Activated effector memory CD4-positive, alpha-beta T cell treated with anti-CD3 and anti-CD28 coated beads, Interleukin-2, amount 50 U/mL, for 16 hours (primary cell): ENCODE data around the gene THEMIS2.

Experiments used
- DNase-seq: peaks from one replicate; pipeline ENCODE4 v3.0.0-alpha.2; 2020

The THEMIS2 gene

DNA sequence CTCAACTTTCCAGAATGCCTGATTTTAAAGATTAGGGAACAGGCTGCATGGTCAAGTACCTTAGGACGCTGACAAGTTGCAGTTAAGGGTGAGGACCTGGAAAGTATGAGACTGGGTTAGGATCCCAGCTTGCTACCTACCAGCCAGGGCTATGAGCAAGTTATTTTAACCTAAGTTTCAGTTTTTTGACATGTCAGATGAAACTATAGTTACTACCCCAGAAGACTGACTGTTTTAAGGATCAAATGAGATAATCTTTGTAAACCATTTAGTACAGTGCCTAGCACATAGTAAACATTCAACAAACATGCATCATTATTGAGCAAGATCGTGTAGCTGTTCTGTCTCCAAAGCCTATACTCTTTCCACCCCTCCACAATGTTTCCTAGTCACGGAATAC, 14.4 kb downstream of the THEMIS2 start:
- no peak for DNase-seq

DNA sequence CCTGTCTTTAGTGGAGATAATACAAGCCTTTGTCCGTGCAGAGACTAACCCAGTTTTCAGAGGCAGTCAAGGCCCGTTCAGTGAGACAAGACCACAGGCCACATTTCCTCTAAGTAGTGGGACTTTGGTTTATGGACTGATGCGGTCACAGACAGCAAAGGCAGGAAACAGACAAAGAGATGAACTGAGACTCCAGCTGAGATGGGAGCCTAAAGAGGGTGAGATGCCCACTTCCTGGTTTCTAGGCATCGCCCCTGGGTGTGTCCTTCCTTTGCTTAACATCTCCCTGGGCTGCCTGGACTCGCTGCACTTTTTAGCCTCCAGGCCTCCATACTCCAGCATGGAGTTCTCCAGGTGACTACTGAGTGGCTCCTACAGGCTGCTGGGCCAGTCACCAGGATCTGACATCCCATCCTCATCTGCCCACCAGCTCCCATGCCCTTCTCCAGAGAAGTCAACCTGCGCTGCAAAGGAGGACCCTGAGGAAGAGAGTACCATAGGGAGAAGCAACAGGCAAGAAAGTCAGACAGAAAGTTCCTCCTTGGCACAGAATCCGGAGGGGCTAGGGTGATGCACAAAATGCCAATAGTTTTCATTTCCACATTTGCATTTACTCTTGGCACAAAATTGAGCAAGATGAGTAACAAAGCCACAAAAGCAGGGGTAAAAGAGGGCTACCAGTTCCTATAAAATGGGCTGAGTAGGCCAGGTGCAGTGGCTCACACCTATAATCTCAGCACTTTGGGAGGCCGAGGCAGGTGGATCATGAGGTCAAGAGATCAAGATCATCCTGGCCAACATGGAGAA, 15.1 kb downstream of the THEMIS2 start:
- DNase-seq, result peak; percentile 72

DNA sequence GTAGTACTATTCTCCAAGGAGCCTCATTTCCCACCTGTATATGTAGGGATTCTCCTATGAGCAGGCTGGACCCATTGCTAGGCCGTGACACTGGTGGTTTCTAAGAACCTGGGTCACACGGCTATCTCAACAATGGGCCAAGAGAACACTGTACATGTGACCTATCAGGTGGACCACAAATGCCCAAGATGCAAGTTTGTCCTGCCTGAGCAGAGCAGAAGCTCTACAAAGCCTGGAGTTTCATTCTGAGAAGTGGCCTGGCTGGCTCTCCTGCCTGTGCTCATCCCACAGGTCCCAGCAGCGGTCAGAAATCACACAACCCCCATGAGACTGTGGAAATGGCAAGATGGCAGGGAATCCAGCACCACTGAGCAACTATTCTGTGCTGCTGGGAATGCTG, 17.2 kb downstream of the THEMIS2 start:
- no peak for DNase-seq

DNA sequence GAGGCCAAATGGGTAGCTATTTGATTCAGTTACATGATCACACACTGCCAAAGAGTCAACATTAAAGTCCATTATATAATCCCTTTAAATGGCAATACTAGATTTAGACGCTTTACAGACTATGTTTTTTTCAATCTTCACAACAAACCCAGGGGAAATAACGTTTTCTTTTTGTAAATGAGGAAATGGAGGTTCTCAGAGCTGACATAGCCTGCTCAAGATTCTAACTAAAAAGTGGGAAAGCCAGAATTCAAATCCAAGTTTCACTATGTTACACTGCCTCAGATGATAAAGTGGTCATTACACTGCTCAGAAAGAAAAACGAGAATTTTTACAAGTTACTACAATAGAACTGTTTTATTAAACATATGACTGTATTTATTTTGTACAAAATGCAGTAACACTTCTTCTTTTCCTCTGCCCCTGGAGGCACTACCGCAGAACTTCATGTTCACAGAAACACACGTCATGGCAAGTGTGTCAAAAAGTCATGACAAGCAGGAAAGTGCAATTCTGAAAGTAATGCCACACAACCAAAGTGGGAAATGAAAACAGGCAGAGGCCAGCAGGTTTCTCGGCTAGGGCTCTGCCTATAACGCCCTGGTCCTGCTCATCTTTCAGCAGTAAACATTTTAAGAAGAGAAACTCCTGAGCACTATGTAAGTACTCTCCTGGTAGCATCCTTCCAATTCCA, 19.0 kb downstream of the THEMIS2 start:
- peak; percentile 71 for DNase-seq

DNA sequence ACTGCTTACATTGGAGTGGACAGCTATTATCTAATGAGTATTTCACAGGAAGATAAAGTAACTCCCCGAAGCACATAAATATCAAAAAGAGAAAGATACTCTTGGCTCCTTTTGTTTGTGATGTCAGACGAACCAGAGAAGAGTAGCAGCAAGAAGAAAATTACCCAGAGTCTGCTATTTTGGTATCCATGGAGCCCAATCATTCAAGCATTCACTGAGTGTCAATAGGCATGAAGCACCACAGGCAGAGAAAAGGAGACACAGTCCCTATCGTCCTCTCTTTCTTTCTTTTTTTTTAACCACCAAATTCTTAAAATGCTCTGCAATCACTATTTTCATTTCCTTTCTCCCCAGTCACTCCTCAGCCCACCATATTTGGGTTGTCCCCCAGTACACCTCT, 22.2 kb downstream of the THEMIS2 start:
- DNase-seq, result no peak

DNA sequence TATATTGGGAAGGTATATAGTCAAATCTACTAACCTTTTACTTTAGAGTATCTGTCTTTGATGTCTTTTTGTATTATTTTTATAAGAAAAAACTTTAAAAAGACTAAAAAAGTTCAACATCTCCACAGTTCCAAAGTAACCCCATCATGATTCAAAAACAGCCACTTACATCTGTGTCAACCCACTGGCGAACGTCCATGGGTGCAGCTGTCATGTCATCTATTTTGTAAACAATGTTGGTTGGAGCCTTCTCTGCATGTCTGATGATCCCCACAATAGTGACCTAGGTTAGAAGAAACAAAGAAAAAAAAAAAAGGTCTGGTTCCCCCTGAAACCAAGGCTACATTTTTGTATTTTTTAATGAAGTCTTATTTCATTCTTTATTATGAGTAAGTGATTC, 34.4 kb downstream of the THEMIS2 start:
- no peak for DNase-seq

DNA sequence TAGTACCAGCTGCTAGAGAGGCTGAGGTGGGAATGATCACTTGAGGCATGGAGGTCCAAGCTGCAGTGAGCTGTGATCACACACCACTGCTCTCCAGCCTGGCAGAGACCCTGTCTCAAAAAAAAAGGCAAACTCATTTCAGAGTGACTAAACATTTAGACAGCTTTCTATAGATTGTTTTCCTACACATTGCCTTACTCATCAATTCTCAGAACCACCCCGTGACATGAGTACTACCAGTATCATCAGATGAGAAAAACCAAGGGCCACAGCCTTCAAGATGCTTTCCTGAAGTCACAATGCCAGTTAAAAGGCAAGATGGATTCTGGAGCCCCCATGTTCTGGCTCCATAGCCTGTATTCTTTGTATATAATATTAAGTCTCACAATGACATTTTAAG, 40.1 kb downstream of the THEMIS2 start:
- no peak for DNase-seq

DNA sequence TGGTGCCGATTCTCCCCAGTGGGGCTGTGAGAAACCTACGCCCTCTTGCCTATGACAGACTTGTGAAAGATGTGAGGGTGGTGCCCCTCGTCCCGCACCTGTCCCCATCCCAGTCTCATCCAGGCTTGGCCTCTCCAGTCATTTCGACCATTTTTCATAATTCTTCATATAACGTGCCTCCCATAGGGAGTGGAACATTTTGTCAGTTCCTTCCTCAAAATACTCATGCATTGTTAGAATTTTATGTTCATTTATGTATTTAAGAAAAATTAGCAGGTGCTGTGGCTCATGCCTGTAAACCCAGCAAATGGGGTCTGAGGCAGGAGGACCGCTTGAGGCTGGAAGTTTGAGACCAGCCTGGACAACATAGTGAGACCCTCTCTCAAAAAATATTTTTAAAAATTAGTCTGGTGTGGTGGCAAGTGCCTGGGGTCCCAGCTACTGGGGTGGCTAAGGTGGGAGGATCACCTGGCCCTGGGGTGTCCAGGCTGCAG, 42.8 kb downstream of the THEMIS2 start:
- DNase-seq, result no peak

DNA sequence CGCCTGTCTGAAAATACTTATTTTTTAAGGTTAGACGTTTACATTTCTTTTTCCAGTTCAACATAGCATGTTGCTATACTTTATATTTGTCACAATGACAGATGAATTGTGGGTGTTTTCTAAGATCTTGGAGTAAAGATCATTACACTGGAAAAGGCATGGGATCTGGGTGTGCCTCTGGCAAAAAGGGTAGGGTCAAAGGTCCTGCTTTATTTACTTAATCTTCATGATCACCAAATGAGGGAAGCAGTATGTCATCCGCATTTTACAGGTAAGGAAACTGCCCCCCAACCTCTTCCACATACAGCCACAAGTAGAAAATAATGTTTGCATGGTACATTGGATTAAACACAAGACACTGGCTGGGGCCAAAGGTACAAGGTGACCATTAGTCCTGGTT, 49.9 kb downstream of the THEMIS2 start:
- DNase-seq, result no peak

DNA sequence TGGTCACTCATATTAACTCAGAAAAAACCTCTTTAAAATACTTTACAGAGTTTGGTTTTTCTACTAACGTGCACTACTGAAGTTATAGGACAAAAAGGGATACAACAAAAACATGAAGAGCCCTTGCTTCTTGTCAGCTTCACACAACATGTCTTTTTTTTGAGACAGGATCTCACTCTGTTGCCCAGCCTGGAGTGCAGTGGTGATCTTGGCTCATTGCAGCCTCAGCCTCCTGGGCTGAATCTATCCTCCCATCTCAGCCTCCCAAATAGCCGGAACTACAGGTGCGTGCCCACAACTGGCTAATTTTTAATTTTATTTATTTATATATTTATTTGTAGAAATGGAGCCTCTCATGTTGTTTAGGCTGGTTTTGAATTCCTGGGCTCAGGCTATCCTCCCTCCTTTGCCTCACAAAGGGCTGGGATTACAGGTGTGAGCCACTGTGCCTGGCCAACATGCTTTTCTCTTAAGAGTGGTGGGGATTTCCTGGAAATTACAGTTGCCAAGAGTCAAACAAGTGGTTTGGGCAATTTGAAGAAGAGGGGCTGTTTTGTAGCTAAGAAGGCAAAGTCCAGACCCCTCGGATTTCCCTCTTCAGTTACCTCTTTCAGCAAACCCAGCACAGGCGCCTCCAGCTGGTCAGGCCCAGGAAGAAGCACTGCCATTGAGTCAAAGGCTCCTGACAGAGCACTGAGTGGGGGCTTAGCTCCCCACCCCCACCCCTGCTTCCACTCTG, 56.0 kb downstream of the THEMIS2 start:
- peak; percentile 39 for DNase-seq

DNA sequence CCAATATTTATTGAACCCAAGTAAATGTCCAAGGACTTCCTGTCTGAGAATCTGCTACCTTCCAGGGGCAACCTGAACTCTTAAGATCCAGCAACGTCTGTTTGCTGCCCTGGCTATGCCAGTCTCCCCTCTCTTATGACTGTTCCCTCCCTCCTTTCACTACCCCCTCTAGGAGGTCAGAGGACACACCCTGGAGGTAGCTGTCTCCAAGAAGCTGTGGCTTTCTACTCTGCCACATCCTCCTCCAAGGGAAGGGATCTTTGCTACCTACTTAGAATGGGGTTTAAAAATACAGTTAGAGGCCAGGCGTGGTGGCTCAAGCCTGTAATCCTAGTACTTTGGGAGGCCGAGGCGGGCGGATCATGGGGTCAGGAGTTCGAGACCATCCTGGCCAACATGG, 58.8 kb downstream of the THEMIS2 start:
- DNase-seq, result no peak

DNA sequence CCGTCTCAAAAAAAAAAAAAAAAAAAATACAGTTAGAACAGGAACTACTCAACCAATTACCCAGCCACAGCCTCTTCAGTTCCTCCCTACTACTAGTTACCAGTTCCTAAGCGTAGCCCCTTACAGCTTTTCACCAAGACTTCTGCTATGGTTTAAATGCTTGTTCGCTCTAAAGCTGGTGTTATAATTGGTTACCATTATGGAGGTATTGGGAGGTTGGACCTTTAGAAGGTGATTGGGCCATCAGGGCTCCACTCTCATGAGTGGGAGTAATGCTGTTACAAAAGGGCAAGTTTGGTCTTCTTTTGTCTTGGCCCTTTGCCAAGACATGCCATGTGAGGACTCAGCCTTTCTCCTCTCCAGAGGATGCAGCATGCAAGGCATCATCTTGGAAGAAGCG, 59.4 kb downstream of the THEMIS2 start:
- no peak for DNase-seq

DNA sequence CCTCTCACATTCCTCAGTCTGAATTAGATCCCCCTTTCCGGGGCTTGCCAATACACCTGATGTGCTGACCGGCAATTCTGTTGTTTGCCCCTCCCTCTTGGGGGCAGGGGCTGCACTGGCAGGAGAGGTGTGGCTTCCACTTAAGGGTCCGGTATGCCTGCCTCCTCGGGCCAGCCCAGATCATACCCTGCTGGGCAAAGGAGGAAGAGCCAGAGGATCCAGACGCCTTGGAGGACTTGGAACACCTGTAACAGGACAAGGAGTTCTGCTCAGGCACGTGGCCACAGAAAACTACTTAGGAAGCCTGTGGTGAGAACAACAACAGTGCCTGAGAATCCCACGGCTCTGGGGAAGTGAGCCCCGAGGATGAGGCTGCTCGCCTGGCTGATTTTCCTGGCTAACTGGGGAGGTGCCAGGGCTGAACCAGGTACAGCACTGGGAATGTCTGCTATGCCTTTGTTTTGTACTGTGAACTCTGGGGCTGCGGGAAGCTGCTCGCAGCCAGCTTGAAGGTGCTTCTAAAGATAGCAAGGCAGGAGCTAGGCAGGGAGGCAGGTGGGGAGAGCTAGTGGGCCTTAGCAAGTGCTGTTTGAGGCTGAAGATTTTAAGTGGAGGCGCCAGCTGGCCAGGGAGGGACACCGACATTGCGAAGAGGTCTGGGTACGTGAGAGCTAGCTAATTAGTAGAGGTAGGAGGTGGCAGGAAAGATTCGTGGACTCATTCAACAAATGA, 62.6 kb downstream of the THEMIS2 start, which contains the start of gene SMPDL3B:
Gene SMPDL3B, plus strand, starts transcription at position 183 of the 732 bp plus-strand sequence. Its CDS starts 184 bp downstream, at position 367.
- no peak for DNase-seq

DNA sequence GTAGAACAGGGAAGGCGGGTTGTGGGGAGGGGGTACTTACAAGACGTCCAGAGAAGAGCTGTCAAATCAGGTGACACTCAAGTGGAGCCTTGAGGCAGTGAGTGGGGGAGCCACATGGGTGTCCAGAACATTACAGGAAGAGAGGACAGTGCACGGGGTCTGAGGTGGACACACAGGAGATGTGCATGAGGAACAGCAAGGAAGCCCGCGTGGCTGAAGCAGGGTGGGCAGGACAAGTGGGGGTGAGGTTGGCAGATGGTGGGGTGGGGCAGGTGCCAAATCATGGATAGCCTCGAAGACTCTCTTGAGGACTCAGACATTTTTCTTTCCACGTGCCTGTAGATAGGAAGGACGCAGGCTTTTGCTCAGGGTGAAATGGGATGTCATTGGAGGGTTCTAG, 63.4 kb downstream of the THEMIS2 start:
- DNase-seq, result no peak
